ENCODE data around the gene CABP1. TPM values are rescaled to one million over a fixed set of nuclear protein-coding genes. Genes with fewer than 3 reads are reported as not detected.

CABP1 gene
- total RNA-seq, 4 donors from 2014 or later: 0.51 to 6.4 (median 2.1) TPM; not detected in 1

- Histone ChIP-seq H3K4me1 (peaks cover 0 to 9% of the 10 kb centered on the region in 2 donors), H3K36me3 (no peaks in the 10 kb centered on the region), H3K4me3 (no peak overlapping the region), H3K9me3 (no peaks in the 10 kb centered on the region), H3K27ac (peak overlapping the region in 1 of 2 donors; percentile 3), H3K27me3 (no peaks in the 10 kb centered on the region)
- intact Hi-C loops (cut with DNase I; ENCODE audit: low total_unique reads): no loop called here
- TF ChIP-seq CTCF (IDR thresholded peaks at IDR 0.05) (no peak), POLR2A (IDR thresholded peaks at IDR 0.05) (no peak)
- no peak for DNase-seq
Observed at GRCh38 chr12:120690083-120690450, 49.6 kb downstream of the CABP1 start.

DNA sequence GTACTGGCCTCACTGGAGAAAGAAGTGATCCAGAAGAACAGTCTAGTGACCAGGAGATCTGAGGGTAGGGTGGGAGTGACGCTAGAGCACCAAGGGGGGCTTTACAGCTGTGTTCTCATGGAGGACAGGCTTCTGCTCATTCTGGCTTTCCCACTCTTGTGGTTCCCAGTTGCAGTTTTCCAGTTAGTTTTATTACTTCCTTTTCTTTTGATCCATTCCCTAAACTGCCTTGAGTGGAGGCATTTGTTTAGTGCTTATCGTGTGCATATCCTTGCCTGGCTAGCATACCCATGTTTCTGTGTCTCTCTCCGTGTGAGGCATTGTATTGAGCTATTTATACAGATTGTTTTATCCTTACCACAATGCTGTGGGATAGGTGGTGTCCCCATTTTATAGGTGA is 50.6 kb downstream of the CABP1 start:
- Histone ChIP-seq H3K27me3 (no peaks in the 10 kb centered on the region), H3K27ac (peak overlapping the region in 1 of 2 donors; percentile 59), H3K9me3 (no peaks in the 10 kb centered on the region), H3K4me3 (no peak overlapping the region), H3K36me3 (no peaks in the 10 kb centered on the region), H3K4me1 (peaks cover 0 to 9% of the 10 kb centered on the region in 2 donors)
- no peak for DNase-seq
- intact Hi-C loops (cut with DNase I; ENCODE audit: low total_unique reads): no loop called here
- no peak for TF ChIP-seq CTCF (IDR thresholded peaks at IDR 0.05)
- TF ChIP-seq POLR2A (IDR thresholded peaks at IDR 0.05): no peak

- Histone ChIP-seq H3K9me3 (no peaks in the 10 kb centered on the region), H3K4me3 (no peak overlapping the region), H3K27ac (peak overlapping the region in 1 of 2 donors; percentile 25), H3K4me1 (peaks cover 0 to 9% of the 10 kb centered on the region in 2 donors), H3K27me3 (no peaks in the 10 kb centered on the region), H3K36me3 (no peaks in the 10 kb centered on the region)
- intact Hi-C loops (cut with DNase I; ENCODE audit: low total_unique reads): no loop called here
- DNase-seq: no peak
- TF ChIP-seq CTCF (IDR thresholded peaks at IDR 0.05) (no peak), POLR2A (IDR thresholded peaks at IDR 0.05) (no peak)
Observed at GRCh38 chr12:120692524-120693033, 52.2 kb downstream of the CABP1 start.

DNA sequence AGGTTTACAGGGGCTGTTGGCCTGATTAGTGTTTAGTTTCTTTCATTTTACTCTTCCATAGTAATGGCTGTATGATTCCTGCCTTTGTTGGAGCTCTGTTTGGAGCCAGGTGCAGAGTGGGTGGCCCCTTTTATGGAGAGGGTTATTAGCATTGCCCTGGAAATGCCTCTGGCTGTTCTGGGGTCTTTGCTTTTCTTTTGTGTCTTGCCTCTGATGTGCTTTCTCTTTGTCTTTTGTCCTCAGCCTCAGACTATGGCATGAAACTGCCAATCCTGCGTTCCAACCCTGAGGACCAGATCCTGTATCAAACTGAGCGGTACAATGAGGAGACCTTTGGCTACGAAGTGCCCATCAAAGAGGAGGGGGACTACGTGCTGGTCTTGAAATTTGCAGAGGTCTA is 53.4 kb downstream of the CABP1 start:
- no peaks in the 10 kb centered on the region for H3K27me3 ChIP-seq
- H3K4me3 ChIP-seq: no peak overlapping the region
- H3K9me3 ChIP-seq: no peaks in the 10 kb centered on the region
- peak overlapping the region in 1 of 2 donors; percentile 32 for H3K27ac ChIP-seq
- DNase-seq: no peak
- H3K36me3 ChIP-seq: no peaks in the 10 kb centered on the region
- peaks cover 0 to 9% of the 10 kb centered on the region in 2 donors for H3K4me1 ChIP-seq
- no peak for TF ChIP-seq POLR2A (IDR thresholded peaks at IDR 0.05)
- TF ChIP-seq CTCF (IDR thresholded peaks at IDR 0.05): no peak
- intact Hi-C loops (cut with DNase I; ENCODE audit: low total_unique reads): no loop called here

DNA sequence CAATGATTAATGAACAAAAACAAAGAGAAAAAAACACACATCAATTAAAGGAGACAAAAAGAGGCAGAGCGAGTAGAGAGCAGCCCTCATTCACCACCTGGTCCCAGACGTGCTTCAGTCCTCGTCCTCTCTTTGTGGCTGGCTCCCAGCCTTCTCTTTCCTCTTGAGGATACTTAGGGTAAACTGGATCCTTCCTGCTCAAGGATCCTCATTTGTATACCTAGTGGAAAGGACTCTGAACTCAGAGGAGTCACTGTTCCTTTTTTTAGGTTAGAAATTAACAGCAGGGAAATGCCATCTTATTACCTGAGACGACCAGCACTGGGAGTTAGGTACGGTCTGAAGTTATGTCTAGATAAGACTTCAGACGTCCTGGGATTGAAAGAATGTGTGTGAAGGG is 56.2 kb downstream of the CABP1 start:
- DNase-seq: no peak
- Histone ChIP-seq H3K27ac (no peak overlapping the region), H3K4me3 (no peak overlapping the region), H3K4me1 (no peaks in the 10 kb centered on the region), H3K9me3 (no peaks in the 10 kb centered on the region), H3K27me3 (no peaks in the 10 kb centered on the region), H3K36me3 (no peaks in the 10 kb centered on the region)
- intact Hi-C loops (cut with DNase I; ENCODE audit: low total_unique reads): no loop called here
- TF ChIP-seq POLR2A (IDR thresholded peaks at IDR 0.05): no peak
- no peak for TF ChIP-seq CTCF (IDR thresholded peaks at IDR 0.05)
